Lower leg skin (tissue), 4 donors: ENCODE results near the gene FBXO47. TPM values are rescaled to one million over a fixed set of nuclear protein-coding genes. Genes with fewer than 3 reads are reported as not detected.

ENCODE experiments used
- DNase-seq, 2 donors: peaks; one replicate each; pipeline ENCODE4 v3.0.0-alpha.2; 2019; ENCODE audit warnings: low spot score in 2 of 2
- H3K4me3 ChIP-seq: fragments of 200-600 bp; sonication (generic); 2 replicates; pipeline ENCODE4 v1.5.1; 2017; ENCODE audit warnings: mild to moderate bottlenecking, low read depth; ENCODE audit not compliant: poor library complexity, severe bottlenecking
- CTCF ChIP-seq, 3 donors: fragments of 450-650 bp; IDR thresholded peaks; one replicate each; pipeline ENCODE4 v1.5.1; 2016; ENCODE audit warnings: antibody characterized with exemption in 3 of 3, mild to moderate bottlenecking in 3 of 3, moderate library complexity in 2 of 3
- POLR2A ChIP-seq, 2 donors: fragments of 450-650 bp; IDR thresholded peaks; one replicate each; pipeline ENCODE4 v1.6.1; 2016 to 2017; ENCODE audit warnings: antibody characterized with exemption in 2 of 2, mild to moderate bottlenecking in 1 of 2, moderate library complexity in 1 of 2
- WGBS, 2 donors: methylation state at CpG; one replicate each; pipeline ENCODE4 v1.1.5; 2018; 5-methylcytosine and 5-hydroxymethylcytosine counted together
- intact Hi-C: fragments of 100-400 bp; cut with DNase I; formaldehyde crosslinking; loops from one replicate; pipeline ENCODE4 v1.15.0; 2023; ENCODE audit warnings: low total_unique reads
- total RNA-seq, 4 donors: library from RNA; depleted of rRNA; stranded (reverse); fragments of >200 nt; gene quantifications; one replicate each; pipeline ENCODE4 v1.1.0, GENCODE V29; 2016

The FBXO47 gene
- total RNA-seq, 4 donors from 2014 or later = not detected

GRCh38 chr17:39002991-39003715, 36.0 kb upstream of the FBXO47 start:
- TF ChIP-seq CTCF (IDR thresholded peaks at IDR 0.05) (no peak), POLR2A (IDR thresholded peaks at IDR 0.05) (no peak)
- intact Hi-C loops = no loop called here
- DNase-seq = peak; percentile 88 to 95
- 20 to 31% methylated on average over 16 of the region's 16 CpGs for WGBS, 2 donors
- H3K4me3 ChIP-seq = no peak overlapping the region

- H3K4me3 ChIP-seq = no peak overlapping the region
- WGBS, 2 donors = 11 to 13% methylated on average over 9 of the region's 9 CpGs
- peak; percentile 89 to 96 for DNase-seq
- intact Hi-C loops = no loop called here
- TF ChIP-seq POLR2A (IDR thresholded peaks at IDR 0.05) = no peak
- TF ChIP-seq CTCF (IDR thresholded peaks at IDR 0.05) = no peak
These were observed 34.8 kb upstream of the FBXO47 start for GRCh38 chr17:39001703-39002637.

GRCh38 chr17:39000021-39000601, 32.9 kb upstream of the FBXO47 start:
- 35% methylated on average over 4 of the region's 4 CpGs for WGBS, 2 donors
- DNase-seq = no peak
- TF ChIP-seq CTCF (IDR thresholded peaks at IDR 0.05) (no peak), POLR2A (IDR thresholded peaks at IDR 0.05) (no peak)
- no peak overlapping the region for H3K4me3 ChIP-seq
- intact Hi-C loops = no loop called here

- no peak overlapping the region for H3K4me3 ChIP-seq
- WGBS, 2 donors = 83 to 90% methylated on average over 5 of the region's 5 CpGs
- TF ChIP-seq POLR2A (IDR thresholded peaks at IDR 0.05) (no peak), CTCF (IDR thresholded peaks at IDR 0.05) (no peak)
- DNase-seq = no peak
- intact Hi-C loops = no loop called here
These were observed 29.6 kb upstream of the FBXO47 start for GRCh38 chr17:38996660-38997337.

GRCh38 chr17:38994026-38994425, 26.8 kb upstream of the FBXO47 start:
- TF ChIP-seq CTCF (IDR thresholded peaks at IDR 0.05) (no peak), POLR2A (IDR thresholded peaks at IDR 0.05) (no peak)
- no peak overlapping the region for H3K4me3 ChIP-seq
- WGBS, 2 donors = 30 to 62% methylated on average over 2 of the region's 2 CpGs
- intact Hi-C loops = no loop called here
- no peak for DNase-seq
